Measurements from ENCODE around the gene GPS1. TPM values are rescaled to one million over a fixed set of nuclear protein-coding genes. Genes with fewer than 3 reads are reported as not detected.

GPS1 gene
- total and polyA plus RNA-seq, 2 experiments from 2014 or later: 136 to 242 TPM

DNA sequence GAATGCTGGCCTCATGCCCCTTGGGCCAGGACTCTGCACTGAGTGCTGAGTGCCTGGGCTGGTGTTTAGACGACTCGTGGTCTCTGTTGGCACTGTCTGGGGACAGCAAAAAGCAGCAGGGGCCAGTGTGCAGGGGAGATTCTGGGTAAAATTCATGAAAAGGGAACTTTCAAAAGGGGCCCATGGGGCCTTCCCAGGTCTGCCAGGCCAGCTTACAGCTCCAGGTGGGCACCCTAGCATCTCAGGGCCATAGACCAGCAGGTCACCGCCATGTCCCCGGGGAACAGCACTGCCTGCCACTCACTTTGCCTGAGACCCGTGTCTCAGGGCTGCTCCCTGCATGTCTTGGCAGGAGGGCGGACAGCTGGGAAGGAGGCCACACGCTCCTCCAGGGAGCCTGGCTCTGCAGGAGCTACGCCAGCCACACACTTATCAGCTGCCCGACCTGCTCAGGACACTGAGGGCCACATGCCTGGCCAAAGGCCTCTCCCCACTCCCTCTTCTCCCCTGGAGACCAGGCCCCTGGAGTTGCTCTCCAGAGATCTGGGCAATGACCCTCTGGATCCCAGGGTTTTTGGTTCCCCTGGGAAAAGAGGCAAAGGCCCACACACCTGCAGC, 55.1 kb downstream of the GPS1 start (continued):
- TF ChIP-seq, protein P1, sequence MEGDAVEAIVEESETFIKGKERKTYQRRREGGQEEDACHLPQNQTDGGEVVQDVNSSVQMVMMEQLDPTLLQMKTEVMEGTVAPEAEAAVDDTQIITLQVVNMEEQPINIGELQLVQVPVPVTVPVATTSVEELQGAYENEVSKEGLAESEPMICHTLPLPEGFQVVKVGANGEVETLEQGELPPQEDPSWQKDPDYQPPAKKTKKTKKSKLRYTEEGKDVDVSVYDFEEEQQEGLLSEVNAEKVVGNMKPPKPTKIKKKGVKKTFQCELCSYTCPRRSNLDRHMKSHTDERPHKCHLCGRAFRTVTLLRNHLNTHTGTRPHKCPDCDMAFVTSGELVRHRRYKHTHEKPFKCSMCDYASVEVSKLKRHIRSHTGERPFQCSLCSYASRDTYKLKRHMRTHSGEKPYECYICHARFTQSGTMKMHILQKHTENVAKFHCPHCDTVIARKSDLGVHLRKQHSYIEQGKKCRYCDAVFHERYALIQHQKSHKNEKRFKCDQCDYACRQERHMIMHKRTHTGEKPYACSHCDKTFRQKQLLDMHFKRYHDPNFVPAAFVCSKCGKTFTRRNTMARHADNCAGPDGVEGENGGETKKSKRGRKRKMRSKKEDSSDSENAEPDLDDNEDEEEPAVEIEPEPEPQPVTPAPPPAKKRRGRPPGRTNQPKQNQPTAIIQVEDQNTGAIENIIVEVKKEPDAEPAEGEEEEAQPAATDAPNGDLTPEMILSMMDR (conservative IDR thresholded peaks at IDR 0.05; ENCODE audit: low read depth in 2 of 2): no peak
- TF ChIP-seq STAT1 (IDR thresholded peaks at IDR 0.05; ENCODE audit: unreplicated experiment) (no peak), ZNF114 (CRISPR knock-in tag; IDR thresholded peaks at IDR 0.05) (no peak), JUNB (IDR thresholded peaks at IDR 0.05; ENCODE audit: unreplicated experiment) (no peak)
- TF ChIP-seq, protein P2, sequence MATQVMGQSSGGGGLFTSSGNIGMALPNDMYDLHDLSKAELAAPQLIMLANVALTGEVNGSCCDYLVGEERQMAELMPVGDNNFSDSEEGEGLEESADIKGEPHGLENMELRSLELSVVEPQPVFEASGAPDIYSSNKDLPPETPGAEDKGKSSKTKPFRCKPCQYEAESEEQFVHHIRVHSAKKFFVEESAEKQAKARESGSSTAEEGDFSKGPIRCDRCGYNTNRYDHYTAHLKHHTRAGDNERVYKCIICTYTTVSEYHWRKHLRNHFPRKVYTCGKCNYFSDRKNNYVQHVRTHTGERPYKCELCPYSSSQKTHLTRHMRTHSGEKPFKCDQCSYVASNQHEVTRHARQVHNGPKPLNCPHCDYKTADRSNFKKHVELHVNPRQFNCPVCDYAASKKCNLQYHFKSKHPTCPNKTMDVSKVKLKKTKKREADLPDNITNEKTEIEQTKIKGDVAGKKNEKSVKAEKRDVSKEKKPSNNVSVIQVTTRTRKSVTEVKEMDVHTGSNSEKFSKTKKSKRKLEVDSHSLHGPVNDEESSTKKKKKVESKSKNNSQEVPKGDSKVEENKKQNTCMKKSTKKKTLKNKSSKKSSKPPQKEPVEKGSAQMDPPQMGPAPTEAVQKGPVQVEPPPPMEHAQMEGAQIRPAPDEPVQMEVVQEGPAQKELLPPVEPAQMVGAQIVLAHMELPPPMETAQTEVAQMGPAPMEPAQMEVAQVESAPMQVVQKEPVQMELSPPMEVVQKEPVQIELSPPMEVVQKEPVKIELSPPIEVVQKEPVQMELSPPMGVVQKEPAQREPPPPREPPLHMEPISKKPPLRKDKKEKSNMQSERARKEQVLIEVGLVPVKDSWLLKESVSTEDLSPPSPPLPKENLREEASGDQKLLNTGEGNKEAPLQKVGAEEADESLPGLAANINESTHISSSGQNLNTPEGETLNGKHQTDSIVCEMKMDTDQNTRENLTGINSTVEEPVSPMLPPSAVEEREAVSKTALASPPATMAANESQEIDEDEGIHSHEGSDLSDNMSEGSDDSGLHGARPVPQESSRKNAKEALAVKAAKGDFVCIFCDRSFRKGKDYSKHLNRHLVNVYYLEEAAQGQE (IDR thresholded peaks at IDR 0.05; ENCODE audit: unreplicated experiment): no peak

Other genes with a start within 250 kb of the GPS1 start
- gene GCGR, start 247.7 kb upstream of the GPS1 start, total RNA-seq (2014; rRNA removed; shearing (Covaris generic)): 0.17 and 0.31 TPM in 2 replicates
- gene GCGR, start 247.7 kb upstream of the GPS1 start, polyA plus RNA-seq (2016; fragmentation: Nextera tagmentation; extraction: Ambion mirVana): 0.23 and 0.92 TPM in 2 replicates
- gene MCRIP1, start 218.6 kb upstream of the GPS1 start, total RNA-seq (2014; rRNA removed; shearing (Covaris generic)): 85.2 and 110 TPM in 2 replicates
- gene MCRIP1, start 218.6 kb upstream of the GPS1 start, polyA plus RNA-seq (2016; fragmentation: Nextera tagmentation; extraction: Ambion mirVana): 99.5 and 101 TPM in 2 replicates
- gene PPP1R27, start 216.8 kb upstream of the GPS1 start, total RNA-seq (2014; rRNA removed; shearing (Covaris generic)): not detected in 2 replicates
- gene PPP1R27, start 216.8 kb upstream of the GPS1 start, polyA plus RNA-seq (2016; fragmentation: Nextera tagmentation; extraction: Ambion mirVana): 0.40 and 0.65 TPM in 2 replicates
- 418 and 620 TPM in 2 replicates for gene P4HB, start 191.4 kb upstream of the GPS1 start, total RNA-seq (2014; rRNA removed; shearing (Covaris generic))
- 206 and 209 TPM in 2 replicates for gene P4HB, start 191.4 kb upstream of the GPS1 start, polyA plus RNA-seq (2016; fragmentation: Nextera tagmentation; extraction: Ambion mirVana)
- 80.1 and 125 TPM in 2 replicates for gene ARHGDIA, start 180.6 kb upstream of the GPS1 start, total RNA-seq (2014; rRNA removed; shearing (Covaris generic))
- 140 and 152 TPM in 2 replicates for gene ARHGDIA, start 180.6 kb upstream of the GPS1 start, polyA plus RNA-seq (2016; fragmentation: Nextera tagmentation; extraction: Ambion mirVana)
- gene ALYREF, start 160.3 kb upstream of the GPS1 start, total RNA-seq (2014; rRNA removed; shearing (Covaris generic)): 236 TPM in 2 replicates
- gene ALYREF, start 160.3 kb upstream of the GPS1 start, polyA plus RNA-seq (2016; fragmentation: Nextera tagmentation; extraction: Ambion mirVana): 36.5 and 54.3 TPM in 2 replicates
- 149 and 188 TPM in 2 replicates for gene ANAPC11, start 160.2 kb upstream of the GPS1 start, total RNA-seq (2014; rRNA removed; shearing (Covaris generic))
- 498 and 517 TPM in 2 replicates for gene ANAPC11, start 160.2 kb upstream of the GPS1 start, polyA plus RNA-seq (2016; fragmentation: Nextera tagmentation; extraction: Ambion mirVana)
- 0.93 and 3.8 TPM in 2 replicates for gene NPB, start 149.7 kb upstream of the GPS1 start, total RNA-seq (2014; rRNA removed; shearing (Covaris generic))
- 2.7 and 3.6 TPM in 2 replicates for gene NPB, start 149.7 kb upstream of the GPS1 start, polyA plus RNA-seq (2016; fragmentation: Nextera tagmentation; extraction: Ambion mirVana)
- gene PCYT2, start 140.5 kb upstream of the GPS1 start, total RNA-seq (2014; rRNA removed; shearing (Covaris generic)): 65.2 and 82.9 TPM in 2 replicates
- gene PCYT2, start 140.5 kb upstream of the GPS1 start, polyA plus RNA-seq (2016; fragmentation: Nextera tagmentation; extraction: Ambion mirVana): 50.9 and 51.6 TPM in 2 replicates
- 20.8 and 29.7 TPM in 2 replicates for gene SIRT7, start 133.7 kb upstream of the GPS1 start, total RNA-seq (2014; rRNA removed; shearing (Covaris generic))
- 16.3 and 17.1 TPM in 2 replicates for gene SIRT7, start 133.7 kb upstream of the GPS1 start, polyA plus RNA-seq (2016; fragmentation: Nextera tagmentation; extraction: Ambion mirVana)
- gene MAFG, start 124.2 kb upstream of the GPS1 start, total RNA-seq (2014; rRNA removed; shearing (Covaris generic)): 32.0 and 33.4 TPM in 2 replicates
- gene MAFG, start 124.2 kb upstream of the GPS1 start, polyA plus RNA-seq (2016; fragmentation: Nextera tagmentation; extraction: Ambion mirVana): 17.2 and 21.7 TPM in 2 replicates
- 237 and 240 TPM in 2 replicates for gene PYCR1, start 114.6 kb upstream of the GPS1 start, total RNA-seq (2014; rRNA removed; shearing (Covaris generic))
- 87.3 and 98.9 TPM in 2 replicates for gene PYCR1, start 114.6 kb upstream of the GPS1 start, polyA plus RNA-seq (2016; fragmentation: Nextera tagmentation; extraction: Ambion mirVana)
- 0.78 and 1.7 TPM in 2 replicates for gene MYADML2, start 104.7 kb upstream of the GPS1 start, total RNA-seq (2014; rRNA removed; shearing (Covaris generic))
- gene MYADML2, start 104.7 kb upstream of the GPS1 start, polyA plus RNA-seq (2016; fragmentation: Nextera tagmentation; extraction: Ambion mirVana): 0.42 and 0.70 TPM in 2 replicates
- gene NOTUM, start 90.7 kb upstream of the GPS1 start, total RNA-seq (2014; rRNA removed; shearing (Covaris generic)): 0.66 and 1.6 TPM in 2 replicates
- gene NOTUM, start 90.7 kb upstream of the GPS1 start, polyA plus RNA-seq (2016; fragmentation: Nextera tagmentation; extraction: Ambion mirVana): 0.29 and 0.66 TPM in 2 replicates
- 40.4 and 46.9 TPM in 2 replicates for gene ASPSCR1, start 74.3 kb upstream of the GPS1 start, total RNA-seq (2014; rRNA removed; shearing (Covaris generic))
- gene ASPSCR1, start 74.3 kb upstream of the GPS1 start, polyA plus RNA-seq (2016; fragmentation: Nextera tagmentation; extraction: Ambion mirVana): 44.2 and 47.5 TPM in 2 replicates
- 114 and 127 TPM in 2 replicates for gene CENPX, start 29.0 kb upstream of the GPS1 start, total RNA-seq (2014; rRNA removed; shearing (Covaris generic))
- gene CENPX, start 29.0 kb upstream of the GPS1 start, polyA plus RNA-seq (2016; fragmentation: Nextera tagmentation; extraction: Ambion mirVana): 157 and 172 TPM in 2 replicates
- 40.7 and 41.6 TPM in 2 replicates for gene LRRC45, start 28.6 kb upstream of the GPS1 start, total RNA-seq (2014; rRNA removed; shearing (Covaris generic))
- gene LRRC45, start 28.6 kb upstream of the GPS1 start, polyA plus RNA-seq (2016; fragmentation: Nextera tagmentation; extraction: Ambion mirVana): 16.1 and 17.6 TPM in 2 replicates
- 211 and 293 TPM in 2 replicates for gene RAC3, start 20.2 kb upstream of the GPS1 start, total RNA-seq (2014; rRNA removed; shearing (Covaris generic))
- 31.5 and 35.6 TPM in 2 replicates for gene RAC3, start 20.2 kb upstream of the GPS1 start, polyA plus RNA-seq (2016; fragmentation: Nextera tagmentation; extraction: Ambion mirVana)
- 84.8 and 86.9 TPM in 2 replicates for gene DCXR, start 14.2 kb upstream of the GPS1 start, total RNA-seq (2014; rRNA removed; shearing (Covaris generic))
- 137 and 147 TPM in 2 replicates for gene DCXR, start 14.2 kb upstream of the GPS1 start, polyA plus RNA-seq (2016; fragmentation: Nextera tagmentation; extraction: Ambion mirVana)
- 36.9 and 44.7 TPM in 2 replicates for gene RFNG, start 87 bp upstream of the GPS1 start, total RNA-seq (2014; rRNA removed; shearing (Covaris generic))
- 18.0 and 18.9 TPM in 2 replicates for gene RFNG, start 87 bp upstream of the GPS1 start, polyA plus RNA-seq (2016; fragmentation: Nextera tagmentation; extraction: Ambion mirVana)
- gene DUS1L, start 13.9 kb downstream of the GPS1 start, total RNA-seq (2014; rRNA removed; shearing (Covaris generic)): 110 and 122 TPM in 2 replicates
- 66.0 and 105 TPM in 2 replicates for gene DUS1L, start 13.9 kb downstream of the GPS1 start, polyA plus RNA-seq (2016; fragmentation: Nextera tagmentation; extraction: Ambion mirVana)
- gene FASN, start 46.3 kb downstream of the GPS1 start, total RNA-seq (2014; rRNA removed; shearing (Covaris generic)): 692 and 849 TPM in 2 replicates
- gene FASN, start 46.3 kb downstream of the GPS1 start, polyA plus RNA-seq (2016; fragmentation: Nextera tagmentation; extraction: Ambion mirVana): 110 and 120 TPM in 2 replicates
- gene CCDC57, start 160.9 kb downstream of the GPS1 start, total RNA-seq (2014; rRNA removed; shearing (Covaris generic)): 6.7 and 16.3 TPM in 2 replicates
- gene CCDC57, start 160.9 kb downstream of the GPS1 start, polyA plus RNA-seq (2016; fragmentation: Nextera tagmentation; extraction: Ambion mirVana): 6.4 and 7.0 TPM in 2 replicates
- 10.6 and 14.4 TPM in 2 replicates for gene SLC16A3, start 177.1 kb downstream of the GPS1 start, total RNA-seq (2014; rRNA removed; shearing (Covaris generic))
- gene SLC16A3, start 177.1 kb downstream of the GPS1 start, polyA plus RNA-seq (2016; fragmentation: Nextera tagmentation; extraction: Ambion mirVana): 2.9 and 3.5 TPM in 2 replicates
- 48.4 and 66.4 TPM in 2 replicates for gene CSNK1D, start 221.8 kb downstream of the GPS1 start, total RNA-seq (2014; rRNA removed; shearing (Covaris generic))
- gene CSNK1D, start 221.8 kb downstream of the GPS1 start, polyA plus RNA-seq (2016; fragmentation: Nextera tagmentation; extraction: Ambion mirVana): 43.5 and 55.3 TPM in 2 replicates